GM21515 (cell line): ENCODE results near the gene TMPRSS9.
"Not testable (repeated sequence)": the region's sequence is repeated elsewhere in the genome, so short reads cannot be mapped to it uniquely, and the experiment has no call there.

Experiments
- ATAC-seq: cut with Tn5 transposase; IDR thresholded peaks from one replicate; pipeline ENCODE4 v1.9.1; 2021; ENCODE audit not compliant: unreplicated experiment

TMPRSS9 gene

DNA sequence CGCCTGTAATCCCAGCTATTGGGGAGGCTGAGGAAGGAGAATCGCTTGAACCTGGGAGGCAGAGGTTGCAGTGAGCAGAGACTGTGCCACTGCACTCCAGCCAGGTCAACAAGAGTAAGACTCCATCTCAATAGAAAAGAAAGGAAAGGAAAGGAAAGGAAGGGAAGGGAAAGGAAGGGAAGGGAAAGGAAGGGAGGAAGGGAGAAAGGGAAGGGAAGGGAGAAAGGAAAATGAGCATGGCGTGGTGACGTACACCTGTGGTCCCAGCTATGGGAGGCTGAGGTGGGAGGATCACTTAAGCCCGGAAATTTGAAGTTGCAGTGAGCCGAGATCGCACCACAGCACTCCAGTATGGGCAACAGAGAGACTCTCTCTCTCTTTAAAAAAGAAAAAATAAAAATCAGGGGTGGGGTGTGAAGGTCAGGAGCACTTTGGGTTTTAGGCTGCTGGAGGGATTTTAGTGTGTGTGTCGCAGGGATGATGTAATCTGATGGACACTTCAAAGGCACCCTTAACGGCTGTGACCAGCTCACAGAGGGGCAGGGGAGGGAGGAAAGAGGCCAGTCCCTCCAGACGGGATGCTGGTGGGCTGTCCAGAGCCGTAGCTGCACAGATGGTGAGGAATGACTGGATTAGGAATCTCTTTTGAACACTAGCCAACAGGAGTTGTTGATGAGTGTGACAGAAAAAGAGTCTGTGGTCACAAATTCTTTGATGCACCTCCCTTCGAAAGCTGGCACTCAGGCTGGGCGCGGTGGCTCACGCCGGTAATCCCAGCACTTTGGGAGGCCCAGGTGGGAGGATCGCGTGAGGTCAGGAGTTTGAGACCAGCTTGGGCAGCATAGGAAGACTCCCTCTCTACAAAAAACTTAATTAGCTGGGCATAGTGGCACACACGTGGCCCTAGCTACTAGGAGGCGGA, 27.6 kb downstream of the TMPRSS9 start:
- ATAC-seq: no peak

DNA sequence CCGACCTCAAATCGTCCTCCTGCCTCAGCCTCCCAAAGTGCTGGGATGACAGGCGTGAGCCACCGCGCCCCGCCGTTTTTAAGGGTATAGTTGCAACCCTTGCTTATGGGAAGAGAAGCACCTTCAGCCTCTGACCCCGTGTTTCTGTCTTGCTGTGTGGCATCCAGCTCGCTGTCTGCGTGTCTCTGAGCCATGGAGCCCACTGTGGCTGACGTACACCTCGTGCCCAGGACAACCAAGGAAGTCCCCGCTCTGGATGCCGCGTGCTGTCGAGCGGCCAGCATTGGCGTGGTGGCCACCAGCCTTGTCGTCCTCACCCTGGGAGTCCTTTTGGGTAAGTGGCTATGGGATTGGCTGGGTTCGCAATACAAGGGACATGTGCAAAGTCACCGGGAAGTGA, 29.5 kb downstream of the TMPRSS9 start:
- ATAC-seq: no peak

DNA sequence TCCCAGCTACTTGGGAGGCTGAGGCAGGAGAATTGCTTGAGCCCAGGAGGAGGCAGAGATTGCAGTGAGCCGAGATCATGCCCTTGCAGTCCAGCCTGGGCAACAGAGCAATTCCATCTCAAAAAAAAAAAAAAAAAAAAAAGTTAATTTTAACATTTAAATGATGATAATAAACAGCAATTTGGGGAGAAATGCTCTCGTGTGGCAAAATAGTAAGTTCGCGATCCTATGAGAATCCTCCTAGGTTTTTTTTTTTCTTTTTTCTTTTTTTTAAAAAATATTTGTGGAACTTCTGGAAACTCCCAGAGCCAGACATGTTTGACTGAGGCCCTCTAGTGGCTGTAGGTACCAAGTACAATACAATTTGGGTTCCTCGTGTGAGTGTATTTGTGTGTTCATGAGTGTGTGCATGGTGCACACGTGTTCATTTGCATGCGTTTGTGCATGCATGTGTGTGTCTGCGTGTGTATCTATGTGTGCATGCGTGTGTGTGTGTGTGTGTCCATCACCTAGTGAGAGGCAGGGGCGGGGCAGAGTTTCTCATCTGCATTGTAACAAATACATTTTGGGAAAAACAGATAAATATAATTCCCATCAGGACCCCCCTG, 31.2 kb downstream of the TMPRSS9 start:
- ATAC-seq: no peak

DNA sequence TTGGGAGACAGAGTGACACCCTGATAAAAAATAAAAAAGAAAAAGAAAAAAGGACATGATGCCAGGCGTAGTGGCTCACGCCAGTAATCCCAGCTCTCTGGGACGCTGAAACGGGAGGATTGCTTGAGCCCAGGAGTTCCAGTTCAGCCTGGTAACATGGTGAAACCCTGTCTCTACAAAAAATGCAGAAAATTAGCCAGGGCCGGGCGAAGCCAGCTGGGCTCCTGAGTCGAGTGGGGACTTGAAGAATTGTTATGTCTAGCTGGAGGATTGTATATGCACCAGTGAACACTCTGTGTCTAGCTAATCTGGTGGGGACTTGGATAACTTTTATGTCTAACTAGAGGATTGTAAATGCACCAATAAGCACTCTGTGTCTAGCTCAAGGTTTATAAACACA, 32.3 kb downstream of the TMPRSS9 start:
- ATAC-seq: no peak

DNA sequence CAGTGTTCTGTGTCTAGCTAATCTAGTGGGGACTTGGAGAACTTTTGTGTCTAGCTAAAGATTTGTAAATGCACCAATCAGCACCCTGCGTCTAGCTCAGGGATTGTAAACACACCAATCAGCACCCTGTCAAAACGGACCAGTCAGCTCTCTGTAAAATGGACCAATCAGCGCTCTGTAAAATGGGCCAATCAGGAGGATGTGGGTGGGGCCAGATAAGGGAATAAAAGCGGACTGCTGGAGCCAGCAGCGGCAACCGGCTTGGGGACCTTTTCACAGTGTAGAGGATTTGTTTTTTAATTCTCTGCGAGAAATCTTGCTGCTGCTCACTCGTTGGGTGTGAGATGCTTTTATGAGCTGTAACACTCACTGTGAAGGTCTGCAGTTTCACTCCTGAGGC, 32.8 kb downstream of the TMPRSS9 start:
- ATAC-seq: not testable (repeated sequence)

DNA sequence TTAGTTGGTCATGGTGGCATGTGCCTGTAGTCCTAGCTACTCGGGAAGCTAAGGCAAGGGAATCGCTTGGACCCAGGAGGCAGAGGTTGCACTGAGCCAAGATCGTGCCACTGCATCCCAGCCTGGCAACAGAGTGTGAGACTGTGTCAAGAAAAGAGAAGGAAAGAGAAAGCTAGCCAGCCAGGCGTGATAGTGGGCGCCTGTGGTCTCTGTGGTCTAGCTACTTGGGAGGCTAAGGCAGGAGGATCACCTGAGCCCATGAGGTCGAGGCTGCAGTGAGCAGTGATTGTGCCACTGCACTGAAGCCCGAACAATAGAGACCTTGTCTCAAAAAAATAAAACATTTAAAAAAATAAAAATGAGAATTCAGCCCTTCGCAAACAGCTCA, 34.0 kb downstream of the TMPRSS9 start:
- ATAC-seq: no peak

DNA sequence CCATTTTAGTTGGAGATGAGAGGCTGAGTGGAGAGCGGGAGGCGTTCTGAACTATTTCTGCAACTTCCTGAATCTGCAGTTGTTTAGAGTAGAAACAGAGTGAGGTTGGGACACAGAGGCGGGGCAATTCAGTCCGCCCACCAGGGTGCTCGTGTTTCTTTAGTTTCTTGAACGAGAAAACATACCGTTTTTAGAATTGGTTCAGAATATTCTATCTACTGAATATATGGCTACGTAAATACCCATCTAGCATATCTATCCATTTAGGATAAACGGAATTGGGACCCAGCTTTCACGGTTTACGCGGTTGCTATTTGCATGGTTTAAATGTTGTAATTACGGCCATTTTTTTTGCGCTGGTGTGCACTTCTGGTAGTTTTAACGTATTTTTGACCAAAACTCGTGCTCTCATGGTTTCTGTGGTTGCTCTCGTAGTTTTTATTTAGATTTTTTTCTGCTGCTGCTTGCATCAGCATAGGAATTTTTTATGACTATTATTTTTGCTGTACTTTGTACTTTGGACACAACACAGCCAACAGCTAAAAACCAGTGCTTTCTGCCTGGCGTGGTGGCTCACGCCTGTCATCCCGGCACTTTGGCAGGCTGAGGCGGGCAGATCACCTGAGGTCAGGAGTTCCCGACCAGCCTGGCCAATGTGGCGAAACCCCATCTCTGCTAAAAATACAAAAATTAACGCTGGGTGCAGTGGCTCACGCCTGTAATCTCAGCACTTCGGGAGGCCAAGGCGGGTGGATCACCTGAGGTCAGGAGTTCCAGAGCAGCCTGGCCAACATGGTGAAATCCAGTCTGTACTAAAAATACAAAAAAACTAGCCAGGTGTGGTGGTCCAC, 34.6 kb downstream of the TMPRSS9 start:
- no peak for ATAC-seq

DNA sequence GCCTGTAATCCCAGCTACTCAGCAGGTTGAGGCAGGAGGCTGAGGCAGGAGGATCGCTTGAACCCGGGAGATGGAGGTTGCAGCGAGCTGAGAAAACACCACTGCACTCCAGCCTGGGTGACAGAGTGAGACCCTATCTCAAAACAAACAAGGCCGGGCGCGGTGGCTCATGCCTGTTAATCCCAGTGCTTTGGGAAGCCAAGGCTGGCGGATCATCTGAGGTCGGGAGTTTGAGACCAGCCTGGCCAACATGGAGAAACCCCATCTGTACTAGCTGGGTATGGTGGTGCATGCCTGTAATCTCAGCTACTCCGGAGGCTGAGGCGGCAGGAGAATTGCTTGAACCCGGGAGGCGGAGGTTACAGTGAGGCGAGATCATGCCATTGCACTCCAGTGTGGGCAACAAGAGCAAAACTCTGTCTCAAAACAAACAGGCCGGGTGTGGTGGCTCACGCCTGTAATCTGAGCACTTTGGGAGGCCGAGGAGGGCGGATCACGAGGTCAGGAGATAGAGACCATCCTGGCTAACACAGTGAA, 35.3 kb downstream of the TMPRSS9 start:
- not testable (repeated sequence) for ATAC-seq

DNA sequence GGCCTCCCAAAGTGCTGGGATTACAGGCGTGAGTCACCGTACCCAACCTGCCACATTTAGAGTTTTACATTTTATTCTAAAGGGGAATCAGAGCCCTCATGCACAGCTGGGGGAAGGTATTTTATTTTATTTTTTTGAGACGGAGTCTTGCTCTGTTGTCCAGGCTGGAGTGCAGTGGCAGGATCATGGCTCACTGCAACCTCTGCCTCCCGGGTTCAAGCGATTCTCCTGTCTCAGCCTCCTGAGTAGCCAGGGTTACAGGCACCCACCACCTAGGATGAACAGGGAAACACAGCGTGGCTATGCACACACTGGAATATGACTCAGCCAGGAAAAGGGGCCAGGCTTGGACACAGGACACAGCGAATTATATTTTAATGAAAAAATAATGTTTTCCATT, 37.1 kb downstream of the TMPRSS9 start:
- not testable (repeated sequence) for ATAC-seq

DNA sequence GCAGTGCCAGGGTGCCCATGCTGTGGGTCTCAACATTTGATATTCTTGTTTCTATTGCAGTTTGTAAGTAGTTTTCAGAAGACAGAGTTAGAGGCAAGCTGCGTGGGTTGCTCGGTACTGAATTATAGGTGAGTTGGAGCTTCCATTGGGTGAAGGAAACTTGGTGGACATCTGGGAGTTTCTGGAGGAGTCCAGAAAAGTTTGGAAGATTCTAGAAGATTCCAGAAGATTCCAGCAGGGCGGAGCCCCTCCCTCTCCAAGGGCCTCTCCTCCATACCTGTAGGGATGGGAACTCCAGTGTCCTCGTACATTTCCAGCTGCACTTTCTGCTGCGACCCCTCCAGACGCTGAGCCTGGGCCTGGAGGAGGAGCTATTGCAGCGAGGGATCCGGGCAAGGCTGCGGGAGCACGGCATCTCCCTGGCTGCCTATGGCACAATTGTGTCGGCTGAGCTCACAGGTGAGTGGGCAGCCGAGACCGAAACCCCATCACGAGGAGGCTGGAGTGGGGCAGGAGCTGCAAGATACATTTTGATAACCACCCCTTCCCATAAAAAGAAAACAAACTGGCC, 38.8 kb downstream of the TMPRSS9 start:
- ATAC-seq: no peak

DNA sequence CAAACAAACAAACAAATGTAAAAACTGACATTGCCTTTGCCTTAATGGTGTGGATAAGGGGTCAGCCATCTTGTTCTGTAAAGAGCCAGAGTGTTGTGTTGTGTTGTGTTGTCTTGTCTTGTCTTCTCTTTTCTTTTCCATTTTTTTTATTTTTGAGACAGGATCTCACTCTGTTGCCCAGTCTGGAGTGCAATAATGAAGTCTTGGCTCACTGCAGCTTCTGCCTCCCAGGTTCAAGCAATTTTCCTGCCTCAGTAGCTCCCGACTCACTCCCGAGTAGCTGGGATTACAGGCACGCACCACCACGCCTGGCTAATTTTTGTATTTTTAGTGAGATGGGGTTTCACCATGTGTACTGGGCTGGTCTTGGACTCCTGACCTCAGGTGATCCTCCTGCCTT, 39.5 kb downstream of the TMPRSS9 start:
- no peak for ATAC-seq

DNA sequence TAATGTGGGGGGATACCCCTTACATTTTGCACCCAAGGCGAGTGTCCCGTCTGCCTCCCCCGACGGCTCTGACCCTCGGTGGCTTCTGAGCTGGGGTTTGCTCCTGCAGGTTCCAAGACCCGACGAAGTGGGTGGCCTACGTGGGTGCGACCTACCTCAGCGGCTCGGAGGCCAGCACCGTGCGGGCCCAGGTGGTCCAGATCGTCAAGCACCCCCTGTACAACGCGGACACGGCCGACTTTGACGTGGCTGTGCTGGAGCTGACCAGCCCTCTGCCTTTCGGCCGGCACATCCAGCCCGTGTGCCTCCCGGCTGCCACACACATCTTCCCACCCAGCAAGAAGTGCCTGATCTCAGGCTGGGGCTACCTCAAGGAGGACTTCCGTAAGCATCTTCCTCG, 48.2 kb downstream of the TMPRSS9 start:
- ATAC-seq: no peak

DNA sequence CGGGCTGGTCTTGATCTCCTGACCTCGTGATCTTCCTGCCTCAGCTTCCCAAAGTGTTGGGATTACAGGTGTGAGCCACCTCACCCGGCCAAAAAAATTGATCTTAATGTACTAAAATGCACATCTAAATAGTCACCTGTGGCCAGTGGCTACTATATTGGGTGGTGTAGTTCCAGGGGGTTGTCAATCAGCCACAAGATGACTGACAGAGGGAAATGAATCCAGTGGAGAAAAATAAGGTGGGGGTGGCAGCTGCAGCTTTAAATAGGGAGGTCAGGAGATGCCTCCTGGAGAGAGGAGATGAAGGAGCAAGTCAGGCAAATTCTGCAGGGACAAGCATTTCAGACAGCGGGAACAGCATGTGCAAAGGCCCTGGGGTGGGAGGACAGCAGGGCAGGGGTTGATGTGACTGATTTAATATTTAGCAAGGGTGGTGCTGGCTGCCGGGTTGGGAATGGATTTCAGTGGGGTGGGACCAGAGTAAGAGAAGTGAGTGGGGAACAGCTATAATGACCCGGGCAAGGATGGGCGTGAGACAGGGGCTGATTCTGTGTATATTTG, 49.4 kb downstream of the TMPRSS9 start:
- ATAC-seq: no peak

DNA sequence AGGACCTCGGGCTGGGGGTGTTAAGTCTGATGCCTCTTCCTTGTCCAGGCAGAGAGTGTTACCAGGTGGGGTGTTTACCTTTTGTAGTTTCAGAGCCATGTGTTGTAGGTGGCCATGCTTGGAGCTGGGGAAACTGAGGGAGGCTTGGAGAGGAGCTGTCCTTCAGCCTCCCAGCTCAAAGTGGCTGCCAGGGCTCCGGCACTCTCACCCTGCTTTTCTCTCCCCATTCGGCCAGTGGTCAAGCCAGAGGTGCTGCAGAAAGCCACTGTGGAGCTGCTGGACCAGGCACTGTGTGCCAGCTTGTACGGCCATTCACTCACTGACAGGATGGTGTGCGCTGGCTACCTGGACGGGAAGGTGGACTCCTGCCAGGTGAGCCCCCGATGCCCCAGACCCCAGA, 50.0 kb downstream of the TMPRSS9 start:
- ATAC-seq: no peak

DNA sequence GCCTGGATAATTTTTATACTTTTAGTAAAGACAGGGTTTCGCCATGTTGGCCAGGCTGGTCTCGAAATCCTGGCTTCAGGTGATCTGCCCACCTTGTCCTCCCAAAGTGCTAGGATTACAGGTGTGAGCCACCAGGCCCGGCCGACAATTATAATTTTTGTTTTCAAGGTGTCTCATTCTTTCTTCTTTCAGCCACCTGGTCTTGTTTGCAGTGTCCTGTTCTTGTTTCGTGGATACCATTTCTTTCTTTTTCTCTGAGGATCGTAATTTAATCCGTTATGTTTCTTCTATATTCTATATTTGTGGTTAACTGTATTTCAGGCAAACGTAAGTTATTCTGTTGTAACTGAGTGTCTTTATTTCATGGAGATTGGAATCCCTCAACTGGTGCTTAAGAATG, 51.6 kb downstream of the TMPRSS9 start:
- no peak for ATAC-seq

DNA sequence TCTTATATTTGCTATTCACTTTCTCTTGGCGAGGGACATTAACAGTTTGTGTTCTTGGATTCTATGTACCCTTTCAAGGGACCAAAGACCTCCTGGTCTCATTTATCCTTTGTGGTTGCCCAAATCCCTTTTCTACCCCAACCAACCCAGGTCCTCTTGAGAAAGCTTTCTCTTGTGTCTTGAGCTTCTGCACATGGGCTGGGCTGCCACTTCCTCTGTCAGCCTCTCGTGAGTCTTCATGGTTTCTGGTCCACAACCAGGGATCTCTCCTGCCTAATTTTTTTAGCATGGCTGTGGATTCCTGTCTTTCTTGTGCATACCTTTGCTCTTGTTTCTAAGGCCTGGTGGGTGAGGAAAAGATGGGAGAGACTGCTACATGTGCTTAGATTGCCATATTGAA, 52.4 kb downstream of the TMPRSS9 start:
- no peak for ATAC-seq

DNA sequence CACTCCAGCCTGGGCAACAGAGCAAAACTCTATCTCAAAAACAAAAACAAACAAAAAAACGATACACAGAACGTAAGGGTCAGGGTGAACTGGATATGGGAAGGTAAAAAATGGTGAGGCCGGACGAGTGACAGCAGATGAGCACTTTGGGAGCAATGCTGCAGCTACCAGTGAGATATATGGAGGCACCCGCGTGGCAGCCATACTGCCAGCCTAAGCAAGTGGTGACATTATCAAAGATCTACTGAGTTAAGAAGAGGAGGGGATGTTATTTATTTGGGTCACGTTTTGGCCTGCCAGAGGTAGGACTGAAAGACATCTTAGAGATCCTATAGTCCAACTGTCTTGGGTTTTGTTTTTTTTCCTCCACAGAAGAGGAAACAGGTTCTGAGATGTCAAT, 53.1 kb downstream of the TMPRSS9 start:
- ATAC-seq: no peak

DNA sequence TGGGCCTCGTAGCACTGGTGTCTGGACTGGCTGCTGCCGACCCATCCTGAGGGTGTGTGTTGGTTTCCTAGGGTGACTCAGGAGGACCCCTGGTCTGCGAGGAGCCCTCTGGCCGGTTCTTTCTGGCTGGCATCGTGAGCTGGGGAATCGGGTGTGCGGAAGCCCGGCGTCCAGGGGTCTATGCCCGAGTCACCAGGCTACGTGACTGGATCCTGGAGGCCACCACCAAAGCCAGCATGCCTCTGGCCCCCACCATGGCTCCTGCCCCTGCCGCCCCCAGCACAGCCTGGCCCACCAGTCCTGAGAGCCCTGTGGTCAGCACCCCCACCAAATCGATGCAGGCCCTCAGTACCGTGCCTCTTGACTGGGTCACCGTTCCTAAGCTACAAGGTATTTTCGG, 53.6 kb downstream of the TMPRSS9 start:
- no peak for ATAC-seq

DNA sequence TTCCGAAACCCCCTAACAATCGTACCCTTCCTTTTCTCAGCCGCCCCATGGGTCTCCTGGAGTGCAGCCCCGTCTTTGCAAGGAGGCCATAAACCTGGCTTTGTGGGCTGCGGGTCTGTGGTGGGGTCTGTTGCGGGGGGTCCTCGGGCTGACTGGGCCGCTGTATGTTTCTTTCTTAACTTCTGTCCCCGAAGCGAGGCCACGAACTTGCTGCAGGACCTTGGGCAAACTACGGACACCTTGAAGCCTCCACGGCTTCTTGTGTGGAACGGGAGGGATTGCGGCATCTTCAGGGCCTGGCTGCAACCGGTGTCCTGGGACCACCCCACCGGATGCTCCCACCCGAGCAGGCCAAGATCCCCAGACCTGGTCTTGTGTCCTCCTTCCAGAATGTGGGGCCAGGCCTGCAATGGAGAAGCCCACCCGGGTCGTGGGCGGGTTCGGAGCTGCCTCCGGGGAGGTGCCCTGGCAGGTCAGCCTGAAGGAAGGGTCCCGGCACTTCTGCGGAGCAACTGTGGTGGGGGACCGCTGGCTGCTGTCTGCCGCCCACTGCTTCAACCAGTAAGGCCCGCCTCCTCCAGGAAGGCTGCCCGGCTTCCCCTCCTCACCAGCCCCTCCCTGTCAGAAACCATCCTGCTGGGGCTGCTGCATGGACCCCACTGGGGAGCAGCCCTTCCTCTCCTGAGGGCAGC, 55.4 kb downstream of the TMPRSS9 start:
- ATAC-seq: no peak

DNA sequence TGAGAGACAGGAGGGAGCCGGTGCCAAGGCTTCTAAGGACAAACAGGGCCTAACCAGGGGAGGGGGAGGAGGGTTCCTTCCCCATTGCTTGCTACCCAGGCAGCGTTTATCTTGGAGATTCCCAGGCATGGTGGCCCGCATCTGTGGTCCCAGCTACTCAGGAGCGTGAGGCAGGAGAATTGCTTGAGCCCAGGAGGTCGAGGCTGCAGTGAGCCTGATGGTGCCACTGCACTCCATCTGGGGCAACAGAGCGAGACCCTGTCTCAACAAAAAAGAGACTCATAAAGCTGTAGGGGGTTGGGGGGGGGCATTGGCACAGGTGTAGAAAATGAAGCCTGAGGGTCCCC, 55.9 kb downstream of the TMPRSS9 start:
- no peak for ATAC-seq
